RPMI7951 (cell line): ENCODE data around the gene CD40. TPM values are rescaled to one million over a fixed set of nuclear protein-coding genes. Genes with fewer than 3 reads are reported as not detected.
A peak's percentile ranks its signal among the peaks of the same experiment; 100 is the strongest.
"Not testable (repeated sequence)": the region's sequence is repeated elsewhere in the genome, so short reads cannot be mapped to it uniquely, and the experiment has no call there.

Source experiments
- DNase-seq: peaks from one replicate; pipeline ENCODE4 v3.0.0-alpha.2; 2012; ENCODE audit warnings: low read depth
- total RNA-seq: library from RNA; depleted of rRNA; stranded (reverse); fragments of >200 nt; shearing (Covaris generic); gene quantifications from 2 replicates; pipeline ENCODE4 v1.2.3, GENCODE V29; 2014; rRNA removed

Gene CD40
- 0.72 and 1.7 TPM in 2 replicates for total RNA-seq

DNA sequence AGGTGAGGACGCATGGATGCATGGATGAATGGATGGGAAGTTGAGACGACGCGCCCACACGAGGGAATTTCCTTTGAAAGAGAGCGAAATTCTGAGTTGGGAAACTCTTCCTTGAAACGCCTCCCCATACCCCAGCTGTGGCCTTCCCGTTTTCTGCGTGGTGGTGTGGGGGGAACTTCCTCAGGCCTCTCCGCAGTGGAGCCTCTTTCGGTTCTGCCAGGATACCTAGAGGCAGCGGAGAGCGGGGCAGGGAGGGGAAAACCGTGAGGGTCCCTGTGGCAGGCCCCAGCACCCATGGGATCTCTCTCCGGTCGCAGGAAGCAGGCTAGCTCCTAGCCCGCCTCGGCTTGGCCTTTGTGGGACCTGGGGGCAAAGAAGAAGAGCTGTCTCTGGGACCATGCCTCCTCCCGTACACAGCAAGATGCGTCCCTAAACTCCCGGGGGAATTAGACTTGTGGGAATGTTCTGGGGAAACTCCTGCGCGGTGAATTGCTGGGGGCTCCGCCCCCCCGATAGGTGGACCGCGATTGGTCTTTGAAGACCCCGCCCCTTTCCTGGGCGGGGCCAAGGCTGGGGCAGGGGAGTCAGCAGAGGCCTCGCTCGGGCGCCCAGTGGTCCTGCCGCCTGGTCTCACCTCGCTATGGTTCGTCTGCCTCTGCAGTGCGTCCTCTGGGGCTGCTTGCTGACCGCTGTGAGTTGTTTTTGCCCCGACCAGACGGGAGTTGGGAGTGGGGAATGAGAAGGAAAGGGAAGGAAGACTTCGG is at the start of gene CD40:
Gene CD40, plus strand, starts transcription at position 611 of the 764 bp plus-strand sequence. Its CDS starts 30 bp downstream, at position 641.
- peak; percentile 69 for DNase-seq

DNA sequence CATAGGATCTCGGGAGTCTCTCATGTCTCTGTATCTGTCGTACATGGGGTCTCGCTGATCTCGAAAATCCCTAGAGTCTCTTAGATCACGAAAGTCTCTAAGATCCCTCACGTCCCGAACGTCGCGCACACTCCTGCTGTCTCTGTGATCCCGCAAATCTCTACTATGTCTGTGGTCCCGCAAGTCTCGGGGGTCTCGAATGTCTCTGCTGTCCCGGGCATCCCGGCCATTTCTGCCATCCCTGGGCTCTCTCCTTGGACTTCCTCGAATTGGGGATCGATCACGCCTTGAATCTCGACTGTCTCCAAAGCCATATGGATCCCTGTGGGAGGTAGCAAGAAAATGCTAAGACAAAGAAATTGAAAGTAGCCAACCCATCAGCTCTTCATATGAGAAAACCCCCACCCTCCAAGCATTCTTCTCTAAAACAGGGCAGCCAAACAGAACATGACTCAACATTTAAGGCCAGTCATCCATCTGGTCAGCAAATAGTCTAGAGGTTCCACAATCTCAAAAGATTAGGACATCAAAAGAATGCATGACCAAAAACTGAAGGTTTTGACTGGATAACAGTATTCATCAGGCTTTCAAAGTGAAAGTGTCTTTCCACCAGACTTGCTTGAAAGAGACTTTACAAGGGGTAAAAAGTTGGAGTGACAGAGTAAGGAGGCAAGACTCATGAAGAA is 47.8 kb upstream of the CD40 start:
- peak; percentile 77 for DNase-seq

DNA sequence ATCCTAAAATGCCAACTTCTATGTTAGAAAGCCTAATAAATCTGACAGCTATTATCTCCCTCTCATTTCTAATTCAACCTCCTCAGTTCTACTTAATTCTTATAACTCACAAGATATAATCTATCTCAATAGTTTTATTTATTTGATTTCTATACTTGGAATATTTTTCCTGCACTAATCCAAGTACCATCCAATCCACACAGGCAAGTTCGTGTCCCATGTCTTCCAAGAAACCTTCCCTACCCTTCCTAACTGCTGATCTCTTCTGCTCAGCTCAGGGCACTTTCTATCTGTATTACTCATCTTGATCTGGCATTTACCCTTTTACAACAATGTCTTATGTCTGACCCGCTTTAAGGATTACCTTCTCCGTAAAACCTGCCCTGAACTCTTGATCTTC is 46.5 kb upstream of the CD40 start:
- DNase-seq, result no peak

DNA sequence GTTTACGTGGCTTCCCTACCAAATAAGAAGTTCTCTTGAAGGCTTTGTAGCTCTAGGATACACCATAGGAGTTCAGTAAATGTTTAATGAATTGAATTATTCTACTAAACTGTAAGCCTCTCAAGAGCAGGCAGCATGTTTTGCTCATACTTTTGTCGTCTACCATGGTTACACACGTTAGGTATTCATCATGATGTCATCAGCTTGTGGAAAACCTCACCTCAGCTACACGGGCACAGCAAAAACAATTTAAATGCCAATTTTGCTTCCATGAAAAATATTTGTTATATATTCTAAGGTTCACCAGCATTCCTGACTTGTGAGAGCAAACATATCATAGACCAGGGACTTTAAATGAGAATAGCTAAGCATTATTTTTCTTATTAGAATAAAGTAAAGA is 45.1 kb upstream of the CD40 start:
- no peak for DNase-seq

DNA sequence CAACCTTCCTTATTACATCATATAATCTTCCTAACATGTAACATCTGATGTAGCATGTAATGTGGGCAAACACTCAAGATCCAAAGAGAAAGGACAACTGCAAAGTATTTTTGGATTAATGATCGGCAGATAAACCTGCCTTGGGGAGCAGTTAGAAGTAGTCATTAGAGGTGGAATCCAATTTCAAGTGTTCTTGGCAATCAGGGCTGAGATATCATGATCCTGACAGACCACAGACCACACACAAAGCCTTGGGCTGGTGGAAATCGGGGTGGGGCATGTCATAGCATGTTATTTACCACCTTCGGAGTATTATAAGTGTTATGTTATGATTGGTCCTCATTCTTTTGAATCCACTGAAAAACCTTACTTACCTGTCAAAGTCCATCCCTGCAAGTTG is 44.7 kb upstream of the CD40 start:
- no peak for DNase-seq

DNA sequence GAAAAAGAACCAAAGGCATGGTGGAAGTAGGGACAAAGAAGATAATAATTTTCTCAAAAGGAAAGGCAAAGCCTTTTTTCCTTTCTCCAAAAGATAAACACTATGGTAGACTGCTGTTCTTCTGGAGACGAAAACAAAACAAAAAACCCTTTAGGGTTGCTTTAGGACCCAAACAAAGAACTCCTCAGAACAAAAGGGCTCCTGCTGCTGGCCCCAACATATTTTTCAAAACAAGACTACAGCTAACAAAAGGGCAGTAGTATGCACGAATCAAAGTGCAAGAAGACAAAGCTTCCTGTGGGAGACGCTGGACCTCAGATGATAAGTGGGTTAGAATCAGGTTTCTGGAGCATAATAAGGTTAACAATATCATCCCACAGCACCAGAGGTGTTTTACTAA is 44.1 kb upstream of the CD40 start:
- no peak for DNase-seq

DNA sequence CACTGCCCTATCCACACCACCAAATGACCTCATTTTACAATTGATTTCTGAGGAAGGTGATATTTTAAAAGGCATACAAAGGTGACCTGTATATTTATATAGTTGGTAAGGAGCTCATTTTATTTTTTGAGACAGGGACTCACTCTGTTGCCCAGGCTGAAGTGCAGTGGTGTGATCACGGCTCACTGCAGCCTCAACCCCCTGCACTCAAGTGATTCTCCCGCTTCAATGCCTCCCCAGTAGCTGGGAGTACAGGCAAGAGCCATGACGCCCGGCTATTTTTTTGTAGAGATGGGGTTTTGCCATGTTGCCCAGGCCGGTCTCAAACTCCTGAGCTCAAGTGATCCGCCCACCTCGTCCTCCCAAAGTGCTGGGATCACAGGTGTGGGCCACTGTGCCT is 41.3 kb upstream of the CD40 start:
- DNase-seq, result no peak

DNA sequence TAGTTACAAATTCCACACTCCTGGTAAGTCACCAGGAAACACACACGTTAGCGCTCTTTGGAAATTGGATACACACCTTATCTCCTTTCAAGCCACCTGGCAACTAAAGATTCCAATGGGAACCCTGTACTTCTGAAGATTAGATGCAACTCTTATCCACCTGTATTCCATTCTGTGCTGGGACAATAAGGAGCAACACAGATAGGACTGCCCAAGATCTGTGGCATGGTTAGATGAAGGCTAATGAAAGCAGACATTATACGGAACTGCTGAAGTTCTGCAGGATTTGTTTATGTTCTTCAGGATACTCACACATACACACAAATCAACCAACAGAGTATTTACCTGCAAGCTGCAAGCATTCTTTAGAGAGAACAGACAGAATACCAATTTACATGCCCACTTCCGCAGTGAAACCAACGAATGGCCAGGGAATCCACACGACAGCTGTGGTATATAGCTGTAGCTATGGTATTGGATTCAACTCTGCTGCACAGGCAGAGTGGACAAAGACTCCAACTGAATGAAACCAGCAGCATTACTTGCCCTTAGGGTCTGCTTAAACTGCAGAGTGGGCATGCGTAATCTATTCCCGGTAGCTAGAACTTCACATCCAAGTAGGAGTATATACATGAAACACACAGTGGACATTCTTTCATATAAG is 40.3 kb upstream of the CD40 start:
- DNase-seq, result no peak

DNA sequence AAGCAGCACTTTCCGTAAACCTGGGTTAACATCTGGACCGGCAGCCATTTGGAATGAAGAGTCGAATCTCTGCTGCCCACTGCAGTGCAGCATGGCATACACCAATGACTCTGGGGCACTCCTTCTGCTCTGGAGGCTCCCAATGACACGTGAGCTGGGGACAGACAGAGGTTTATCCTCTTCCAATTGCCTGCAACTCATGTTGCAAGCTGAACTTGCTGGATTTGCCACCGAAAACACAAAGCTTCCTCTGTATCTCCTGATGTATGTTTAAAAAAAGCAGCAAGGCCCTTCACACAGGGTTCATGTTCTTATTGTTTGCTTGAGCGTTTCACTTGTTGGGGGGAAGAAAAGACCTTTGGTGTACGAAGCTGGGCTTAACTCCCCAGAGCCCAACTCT is 39.2 kb upstream of the CD40 start:
- DNase-seq, result no peak

DNA sequence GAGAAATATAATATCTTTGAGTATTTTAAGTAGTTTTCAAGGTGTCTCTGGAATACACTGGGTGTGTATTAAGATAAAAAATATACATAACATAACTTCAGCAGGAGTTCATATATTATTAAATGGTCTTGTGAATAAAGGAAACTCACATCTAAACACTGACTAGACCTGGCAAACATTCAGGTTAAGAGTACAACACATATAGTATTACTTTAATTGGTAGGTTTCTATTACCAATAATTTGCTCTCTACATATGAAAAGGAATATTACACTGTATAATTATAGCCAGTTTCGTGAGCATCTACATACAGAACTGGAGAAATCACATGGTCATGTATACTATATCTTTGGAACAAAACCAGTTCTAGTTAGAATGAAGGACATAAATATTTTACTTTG is 37.0 kb upstream of the CD40 start:
- DNase-seq, result no peak

DNA sequence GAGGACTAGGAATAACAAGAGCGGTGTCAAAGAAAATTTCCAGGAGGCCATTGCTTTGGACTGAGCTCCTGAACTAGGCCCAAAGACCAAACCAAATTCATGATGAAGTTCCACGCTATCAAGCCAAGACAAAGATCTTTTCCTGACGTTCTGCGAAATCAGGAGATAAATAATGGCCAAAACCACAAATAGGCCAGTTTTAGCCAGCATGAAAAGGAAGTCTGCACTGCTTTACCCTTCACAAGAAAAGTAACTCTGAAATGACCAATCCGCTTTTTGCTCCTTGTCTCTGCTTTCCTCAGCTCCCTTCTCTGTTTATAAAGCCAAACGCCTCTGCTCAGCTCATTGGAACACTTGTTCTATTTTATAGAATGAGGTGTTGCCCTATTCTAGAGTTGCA is 35.0 kb upstream of the CD40 start:
- no peak for DNase-seq

DNA sequence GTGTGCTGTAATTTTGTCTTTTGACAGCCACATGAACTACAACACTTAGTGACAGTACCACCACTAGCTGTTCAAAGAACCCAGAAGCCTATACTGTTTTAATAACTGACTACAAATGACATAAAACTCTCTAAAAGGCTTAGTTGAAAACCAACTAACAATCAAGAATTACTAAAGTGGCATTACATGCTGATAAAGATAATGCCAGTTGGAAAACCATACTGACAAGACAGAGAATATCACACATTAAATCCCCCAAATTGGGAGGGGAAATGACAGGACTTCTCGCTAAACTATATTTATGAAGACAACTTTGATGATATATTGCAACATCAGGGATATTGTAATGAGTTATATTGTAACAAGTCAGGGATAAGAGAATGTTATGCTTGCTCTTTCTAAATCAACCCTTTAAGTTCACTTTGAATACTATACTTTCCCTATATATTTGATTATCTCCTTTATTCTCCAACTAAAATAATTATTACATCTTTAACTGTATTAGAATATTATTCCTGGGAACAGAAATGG is 34.5 kb upstream of the CD40 start:
- DNase-seq, result no peak

DNA sequence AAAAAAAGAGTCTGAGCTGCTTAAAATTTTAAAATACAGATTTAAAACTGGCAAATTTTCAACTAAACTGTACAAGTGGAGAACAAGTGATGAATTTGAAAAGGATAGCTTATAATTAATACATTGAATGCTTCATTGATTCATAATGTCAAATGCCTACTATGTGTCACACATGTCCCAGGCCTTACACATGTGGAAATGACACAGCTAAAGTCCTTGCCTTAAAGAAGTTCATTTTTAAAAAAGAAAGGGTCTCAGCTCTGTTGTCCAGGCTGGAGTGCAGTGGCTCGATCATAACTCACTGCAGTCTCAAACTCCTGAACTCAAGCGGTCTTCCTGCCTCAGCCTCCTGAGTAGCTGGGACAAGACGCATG is 33.3 kb upstream of the CD40 start:
- no peak for DNase-seq

DNA sequence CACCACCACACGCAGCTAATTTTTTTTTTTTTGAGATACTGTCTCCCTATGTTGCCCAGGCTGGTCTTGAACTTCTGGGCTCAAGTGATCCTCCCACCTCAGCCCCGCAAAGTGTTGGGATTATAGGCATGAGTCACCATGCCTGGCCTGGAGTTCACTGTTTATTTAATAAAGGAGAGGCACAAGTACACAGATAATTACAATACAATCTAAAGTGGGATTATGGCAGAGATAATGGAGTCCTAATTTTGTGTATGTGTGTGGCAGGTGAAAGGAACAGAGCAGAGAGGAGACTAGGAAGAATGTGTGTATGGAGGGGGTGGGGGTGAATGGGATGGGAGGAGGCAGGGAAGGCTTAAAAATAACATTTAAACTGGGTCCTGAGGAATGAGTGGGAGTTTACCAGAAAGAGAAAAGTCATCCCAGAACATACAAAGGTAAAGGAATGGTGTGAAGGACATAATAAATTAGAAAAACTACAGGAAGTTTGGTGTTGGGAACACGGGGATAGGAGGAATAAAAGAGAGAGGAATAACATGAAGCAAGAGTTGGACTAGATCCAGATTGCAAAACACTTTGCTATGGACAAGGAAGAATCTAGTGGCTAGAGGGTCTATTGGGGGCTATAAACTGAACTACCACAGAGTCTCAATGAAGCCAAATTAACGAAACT is 32.8 kb upstream of the CD40 start:
- peak; percentile 42 for DNase-seq

DNA sequence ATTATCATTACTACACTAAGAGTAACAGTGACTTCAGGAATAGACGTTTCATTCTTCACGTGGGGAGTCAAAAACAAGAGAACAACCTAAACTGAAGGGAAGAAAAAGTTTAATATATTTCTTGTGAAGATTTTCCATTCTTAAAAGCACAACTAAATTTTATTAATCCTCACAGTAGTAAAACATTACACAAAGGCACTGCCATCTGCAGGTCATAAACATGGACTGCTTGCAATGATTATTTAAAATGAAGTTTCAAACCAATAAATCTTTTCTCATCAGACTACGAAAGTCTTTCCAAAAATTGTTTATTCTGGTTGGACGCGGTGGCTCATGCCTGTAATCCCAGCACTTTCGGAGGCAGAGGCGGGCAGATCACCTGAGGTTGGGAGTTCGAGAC is 31.0 kb upstream of the CD40 start:
- peak; percentile 19 for DNase-seq

DNA sequence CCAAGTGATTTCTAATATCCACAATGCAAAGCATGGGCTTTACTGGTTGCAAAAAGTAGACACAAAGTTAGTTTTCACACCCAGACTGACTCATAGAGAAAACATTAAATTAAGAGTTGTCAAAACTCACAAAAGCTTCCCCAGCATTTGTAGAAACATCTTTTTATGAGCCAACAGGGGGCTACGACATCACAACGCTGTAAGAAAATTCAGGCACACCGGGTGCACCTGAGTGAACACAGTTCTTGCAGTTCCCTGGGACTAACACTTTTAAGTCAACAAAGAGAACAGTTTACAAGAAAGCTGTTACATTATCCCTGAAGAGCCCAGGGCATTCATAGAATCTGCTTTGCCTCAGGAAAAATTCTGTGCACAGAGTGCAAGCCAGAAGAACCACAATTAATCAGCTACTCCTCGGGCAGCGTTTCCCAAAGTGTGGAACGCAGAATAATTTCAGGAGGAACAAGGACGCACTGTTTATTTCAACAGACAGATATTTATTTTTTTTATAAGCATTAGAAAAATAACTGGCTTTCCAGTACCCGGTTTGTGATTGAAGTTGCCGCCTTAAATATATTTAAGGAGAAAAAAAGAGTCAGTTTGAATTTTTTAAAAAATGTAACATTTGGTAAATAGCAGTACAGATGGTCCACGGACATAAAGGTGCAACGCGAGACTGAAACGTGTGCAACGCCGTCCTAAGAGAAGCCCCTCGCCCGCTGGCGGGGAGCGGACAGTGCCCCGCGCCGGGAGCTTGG is 29.5 kb upstream of the CD40 start:
- DNase-seq, result peak; percentile 58

DNA sequence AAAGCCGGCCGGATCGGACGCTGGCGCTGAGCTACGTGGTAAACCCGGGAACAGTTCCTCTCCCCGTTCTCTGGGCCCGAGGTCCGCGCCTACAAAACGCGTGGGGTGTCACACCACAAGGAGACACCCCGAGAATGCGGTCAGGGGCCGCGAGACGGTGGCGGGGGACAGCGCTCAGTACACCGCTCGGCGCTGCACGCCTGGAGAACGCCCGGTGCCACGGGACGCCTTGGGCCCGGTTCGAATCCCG is 29.0 kb upstream of the CD40 start:
- DNase-seq, result peak; percentile 37

DNA sequence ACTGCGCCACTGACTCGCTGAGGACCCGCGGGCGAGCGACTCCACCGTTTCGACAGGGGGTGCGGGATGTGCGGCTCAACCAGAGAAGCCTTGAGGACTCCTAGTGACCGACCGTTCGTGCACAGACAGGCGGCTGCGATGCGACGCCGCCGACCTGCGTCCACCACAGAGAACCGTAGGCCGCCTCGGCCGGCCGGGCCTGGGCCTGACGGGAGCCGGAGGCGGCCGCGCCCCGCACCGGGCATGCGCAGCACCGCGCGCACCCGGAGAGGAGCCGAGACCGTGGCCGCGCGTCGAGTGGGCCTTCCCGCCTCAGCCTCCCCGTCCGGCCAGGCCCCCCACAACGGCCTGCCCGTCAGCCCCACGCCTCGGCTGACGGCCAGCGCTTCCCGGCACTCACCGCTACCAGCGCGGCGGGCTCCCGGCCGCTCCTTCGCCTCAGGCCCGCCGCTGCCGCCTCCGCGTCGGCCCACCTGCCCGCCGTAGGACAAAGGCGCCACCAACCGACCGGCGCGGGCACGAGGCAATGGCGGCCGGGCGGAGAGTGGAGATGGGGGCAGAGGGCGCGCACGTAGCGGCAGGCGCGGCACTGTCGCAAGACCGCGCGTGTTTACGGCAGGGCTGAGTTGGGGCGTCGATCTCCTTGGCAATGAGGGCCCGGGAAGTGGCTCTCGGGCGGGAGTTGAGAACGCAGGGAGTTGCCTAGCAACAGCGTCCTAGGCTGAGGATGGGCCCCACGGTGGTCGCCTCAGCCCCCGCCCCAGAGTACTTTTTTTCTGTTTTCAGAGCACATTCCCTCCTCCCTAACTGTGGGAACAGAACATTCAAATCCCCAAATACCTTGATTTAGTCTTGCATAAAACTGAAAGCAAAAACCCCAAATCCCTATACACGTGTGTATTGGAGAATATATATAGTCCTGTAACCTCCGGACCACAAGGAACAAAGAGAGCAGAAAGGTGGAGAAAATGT is 28.4 kb upstream of the CD40 start, which contains the start of gene NCOA5:
Gene NCOA5, minus strand, starts transcription at position 546 of the 972 bp plus-strand sequence. CDS start 10,538 bp downstream, outside the sequence.
- DNase-seq, result peak; percentile 98

DNA sequence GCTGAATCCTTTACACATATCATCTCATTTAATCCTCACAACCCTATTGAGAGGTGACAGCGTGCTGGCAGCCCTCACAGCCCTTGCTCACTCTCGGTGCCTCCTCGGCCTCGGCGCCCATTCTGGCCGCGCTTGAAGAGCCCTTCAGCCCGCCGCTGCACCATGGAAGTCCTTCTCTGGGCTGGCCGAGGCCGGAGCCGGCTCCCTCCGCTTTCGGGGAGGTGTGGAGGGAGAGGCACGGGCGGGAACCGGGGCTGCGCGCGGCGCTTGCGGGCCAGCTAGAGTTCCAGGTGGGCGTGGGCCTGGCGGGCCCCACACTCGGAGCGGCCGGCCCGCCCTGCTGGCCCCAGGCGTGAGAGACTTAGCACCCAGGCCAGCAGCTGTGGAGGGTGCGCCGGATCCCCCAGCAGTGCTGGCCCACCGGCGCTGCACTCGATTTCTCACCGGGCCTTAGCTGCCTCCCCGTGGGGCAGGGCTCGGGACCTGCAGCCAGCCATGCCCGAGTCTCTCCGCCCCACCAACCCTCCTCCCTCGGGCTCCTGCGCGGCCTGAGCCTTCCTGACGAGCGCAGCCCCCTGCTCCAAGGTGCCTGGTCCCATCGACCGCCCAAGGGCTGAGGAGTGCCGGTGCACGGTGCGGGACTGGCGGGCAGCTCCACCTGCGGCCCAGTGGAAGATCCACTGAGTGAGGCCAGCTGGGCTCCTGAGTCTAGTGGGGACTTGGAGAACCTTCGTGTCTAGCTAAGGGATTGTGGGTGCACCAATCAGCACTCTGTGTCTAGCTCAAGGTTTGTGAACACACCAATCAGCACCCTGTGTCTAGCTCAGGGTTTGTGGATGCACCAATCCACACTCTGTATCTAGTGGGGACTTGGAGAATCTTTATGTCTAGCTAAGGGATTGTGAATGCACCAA is 26.2 kb upstream of the CD40 start:
- not testable (repeated sequence) for DNase-seq
